HCT116 (cell line): ENCODE results near the gene UACA. TPM values are rescaled to one million over a fixed set of nuclear protein-coding genes. Genes with fewer than 3 reads are reported as not detected.

Experiments used
- ATAC-seq: fragments of 200-7000 bp; cut with Tn5 transposase; 2 replicates; pipeline ENCODE4 v1.9.1; 2020; ENCODE audit warnings: mild to moderate bottlenecking, moderate library complexity
- BruUV-seq: library from RNA; stranded (reverse); fragments of 400-500 nt; replicated peaks from 2 replicates; lab custom pipeline; 2021; lab: Mats Ljungman, UMichigan
- CTCF ChIA-PET: fragments of 300-600 bp; sonication (Branson Sonifier 250); formaldehyde crosslinking; loops from one replicate; lab custom pipeline; 2021; ENCODE audit warnings: antibody characterized with exemption; lab: Charles Lee
- POLR2A ChIA-PET: fragments of 300-600, 350-600 bp; sonication (Branson Sonifier 250); formaldehyde crosslinking; loops from one replicate; lab custom pipeline; 2021; ENCODE audit warnings: antibody characterized with exemption; lab: Charles Lee
- RAD21 ChIA-PET, 2 experiments: fragments of 300-600 bp; sonication (Branson Sonifier 250); formaldehyde crosslinking; loops; one replicate each; lab custom pipeline; 2023; ENCODE audit warnings: low total read pairs in 2 of 2; ENCODE audit not compliant: uncharacterized antibody in 2 of 2, unreplicated experiment in 2 of 2, low non-redundant PET in 1 of 2; lab: Charles Lee
- DNase-seq: peaks from one replicate; pipeline ENCODE4 v3.0.0-alpha.2; 2010; ENCODE audit warnings: low read depth, low spot score
- H2AFZ ChIP-seq: fragments of 200-600 bp; shearing (Covaris generic), sonication (generic); 2 replicates; pipeline ENCODE4 v1.6.1; 2017; ENCODE audit warnings: low read depth, mixed run types, mixed read lengths, antibody characterized with exemption, low read length; ENCODE audit not compliant: poor library complexity, severe bottlenecking
- H3K27ac ChIP-seq: 2 replicates; pipeline ENCODE4 v1.5.1; 2012; ENCODE audit warnings: low read depth, low read length
- H3K27me3 ChIP-seq: fragments of 200-600 bp; sonication (generic); 2 replicates; pipeline ENCODE4 v1.6.1; 2016; ENCODE audit warnings: mixed run types, low read length, mixed read lengths; ENCODE audit not compliant: insufficient read depth
- H3K36me3 ChIP-seq, 2 experiments: fragments of 200-500 bp in 1 of 2; fragments of 200-600 bp in 1 of 2; sonication (Bioruptor generic) in 1 of 2; sonication (generic) in 1 of 2; 2 replicates each; pipeline versions ENCODE4 v1.5.1 to v1.6.1; 2014 to 2016; ENCODE audit warnings: low read length in 2 of 2, inconsistent platforms in 1 of 2, mixed read lengths in 1 of 2, mixed run types in 1 of 2; ENCODE audit not compliant: insufficient read depth in 2 of 2, control insufficient read depth in 1 of 2
- H3K4me1 ChIP-seq, 2 experiments: fragments of 200-600 bp in 1 of 2; sonication (generic) in 1 of 2; 2 replicates each; pipeline versions ENCODE4 v1.5.1 to v1.6.1; 2012 to 2017; ENCODE audit warnings: low read length in 2 of 2, inconsistent platforms in 1 of 2, mild to moderate bottlenecking in 1 of 2, mixed read lengths in 1 of 2, mixed run types in 1 of 2, moderate library complexity in 1 of 2; ENCODE audit not compliant: insufficient read depth in 2 of 2, control insufficient read depth in 1 of 2
- H3K4me2 ChIP-seq: fragments of 200-600 bp; sonication (generic); 2 replicates; pipeline ENCODE4 v1.6.1; 2017; ENCODE audit warnings: mixed run types, low read length, mixed read lengths
- H3K4me3 ChIP-seq, 2 experiments: fragments of 200-600 bp in 1 of 2; sonication (generic) in 1 of 2; replicated peaks in 1 of 2; 2 replicates each; pipeline ENCODE4 v1.5.1; 2011 to 2016; ENCODE audit warnings: low read length in 2 of 2, control low read depth in 1 of 2, low read depth in 1 of 2, mild to moderate bottlenecking in 1 of 2, mixed read lengths in 1 of 2, mixed run types in 1 of 2
- H3K79me2 ChIP-seq: fragments of 200-600 bp; sonication (generic); 2 replicates; pipeline ENCODE4 v1.6.1; 2017; ENCODE audit warnings: mild to moderate bottlenecking, mixed run types, low read length, moderate library complexity, mixed read lengths; ENCODE audit not compliant: insufficient read depth
- H3K9ac ChIP-seq: fragments of 200-600 bp; sonication (generic); 2 replicates; pipeline ENCODE4 v1.6.1; 2016; ENCODE audit warnings: low read length, mixed read lengths
- H3K9me2 ChIP-seq: fragments of 200-600 bp; sonication (generic), shearing (Covaris generic); 2 replicates; pipeline ENCODE4 v1.6.1; 2017; ENCODE audit warnings: mixed run types, mild to moderate bottlenecking, moderate library complexity; ENCODE audit not compliant: insufficient read depth
- H3K9me3 ChIP-seq, 2 experiments: fragments of 200-500 bp in 1 of 2; fragments of 200-600 bp in 1 of 2; sonication (Bioruptor generic) in 1 of 2; sonication (generic) in 1 of 2; 2 replicates each; pipeline ENCODE4 v1.6.1; 2014 to 2017; ENCODE audit warnings: low read length in 2 of 2, mixed read lengths in 2 of 2, inconsistent platforms in 1 of 2, low read depth in 1 of 2, mild to moderate bottlenecking in 1 of 2, mixed run types in 1 of 2, moderate library complexity in 1 of 2; ENCODE audit not compliant: control insufficient read depth in 1 of 2, insufficient read depth in 1 of 2
- H4K20me1 ChIP-seq: fragments of 200-600 bp; sonication (generic), shearing (Covaris generic); 2 replicates; pipeline ENCODE4 v1.6.1; 2017; ENCODE audit warnings: mixed run types, mild to moderate bottlenecking, moderate library complexity; ENCODE audit not compliant: insufficient read depth
- EZH2 ChIP-seq: fragments of 200-600 bp; sonication (generic); IDR thresholded peaks from 2 replicates; pipeline ENCODE4 v1.6.1; 2017; ENCODE audit warnings: antibody characterized with exemption, mixed run types
- EZH2phosphoT487 ChIP-seq: fragments of 200-600 bp; IDR thresholded peaks from 2 replicates; pipeline ENCODE4 v1.6.1; 2018; ENCODE audit warnings: antibody characterized with exemption, borderline replicate concordance
- FOSL1 ChIP-seq: IDR thresholded peaks from 2 replicates; pipeline ENCODE4 v1.6.1; 2012; ENCODE audit warnings: low read depth
- POLR2A ChIP-seq: IDR thresholded peaks from 2 replicates; pipeline ENCODE4 v1.7.0; 2011; ENCODE audit warnings: borderline replicate concordance; ENCODE audit not compliant: insufficient read depth, insufficient read length; ENCODE audit errors: extremely low read depth
- POLR2AphosphoS5 ChIP-seq: IDR thresholded peaks from 2 replicates; pipeline ENCODE4 v1.6.1; 2011; ENCODE audit warnings: mild to moderate bottlenecking, low read depth, low read length, moderate library complexity
- SIN3A ChIP-seq: IDR thresholded peaks from 2 replicates; pipeline ENCODE4 v1.6.1; 2012; ENCODE audit warnings: low read depth
- YY1 ChIP-seq: IDR thresholded peaks from 2 replicates; pipeline ENCODE4 v1.6.1; 2011; ENCODE audit warnings: low read length, low read depth, moderate library complexity, mild to moderate bottlenecking; ENCODE audit not compliant: insufficient replicate concordance; ENCODE audit errors: extremely low read depth
- ZFX ChIP-seq: fragments of 450-650 bp; IDR thresholded peaks from 2 replicates; pipeline ENCODE4 v1.6.1; 2017
- ZNF274 ChIP-seq: fragments of 200-500 bp; sonication (Bioruptor generic); IDR thresholded peaks from 2 replicates; pipeline ENCODE4 v1.6.1; 2014; ENCODE audit warnings: mild to moderate bottlenecking, low read depth, low read length, inconsistent platforms
- intact Hi-C: fragments of 100-400 bp; cut with micrococcal nuclease; formaldehyde crosslinking; loops from 2 replicates; pipeline ENCODE4 v1.10.0; 2022
- total RNA-seq: library from RNA; stranded (reverse); gene quantifications from one replicate; pipeline ENCODE4 v1.2.1, GENCODE V29; 2021; ENCODE audit not compliant: unreplicated experiment
- TF ChIP-seq, protein P1 (sequence below): IDR thresholded peaks from 2 replicates; pipeline ENCODE4 v1.6.1; 2012; ENCODE audit warnings: low read depth
- TF ChIP-seq, protein P2 (sequence below): IDR thresholded peaks from 2 replicates; pipeline ENCODE4 v1.6.1; 2012

Gene UACA
- total RNA-seq, 1 experiment from 2014 or later: 47.4 TPM

DNA sequence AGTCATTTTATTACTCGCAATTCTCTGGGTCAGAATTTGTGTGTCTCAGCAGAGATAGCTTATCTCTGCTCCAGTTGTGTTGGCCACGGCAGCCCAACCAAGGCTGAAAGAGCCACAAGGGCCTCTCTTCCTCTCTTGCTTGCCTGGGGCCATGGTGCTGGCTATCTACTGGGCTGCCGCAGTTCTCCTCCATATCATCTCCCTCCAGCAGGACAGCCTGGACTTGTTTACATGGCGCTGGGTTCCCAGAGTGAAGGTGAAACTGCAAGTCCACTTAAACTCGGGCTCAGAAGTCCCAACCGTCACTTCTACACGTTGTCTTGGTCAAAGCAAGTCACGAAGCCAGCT is 134.8 kb downstream of the UACA start:
- POLR2A ChIA-PET: no interaction called here
- 0 out of 2 replicates have a peak, but pooled peaks cover 6% of the 10 kb centered on the region for H3K27me3 ChIP-seq

More for the DNA sequence above, 134.8 kb downstream of the UACA start:
- Histone ChIP-seq H3K79me2 (no peaks in the 10 kb centered on the region), H4K20me1 (no peaks in the 10 kb centered on the region), H3K4me1 (no peaks in the 10 kb centered on the region; a peak in 1 of 4 replicates), H2AFZ (no peak overlapping the region), H3K36me3 (no peaks in the 10 kb centered on the region), H3K9me3 (no peaks in the 10 kb centered on the region), H3K4me2 (no peak overlapping the region), H3K9me2 (no peaks in the 10 kb centered on the region), H3K27ac (no peak overlapping the region), H3K4me3 (no peak overlapping the region), H3K9ac (no peak overlapping the region)
- DNase-seq (no peak), ATAC-seq (no peak)
- no TSS peak for BruUV-seq
- intact Hi-C loops: no loop called here
- ChIA-PET CTCF (interaction anchor here (1.6 kb wide), 1 partner anchor 9 kb away, joined by 3 read pairs; no protein-coding TSS in a partner anchor), RAD21 (no interaction called here)
- TF ChIP-seq, protein P1, sequence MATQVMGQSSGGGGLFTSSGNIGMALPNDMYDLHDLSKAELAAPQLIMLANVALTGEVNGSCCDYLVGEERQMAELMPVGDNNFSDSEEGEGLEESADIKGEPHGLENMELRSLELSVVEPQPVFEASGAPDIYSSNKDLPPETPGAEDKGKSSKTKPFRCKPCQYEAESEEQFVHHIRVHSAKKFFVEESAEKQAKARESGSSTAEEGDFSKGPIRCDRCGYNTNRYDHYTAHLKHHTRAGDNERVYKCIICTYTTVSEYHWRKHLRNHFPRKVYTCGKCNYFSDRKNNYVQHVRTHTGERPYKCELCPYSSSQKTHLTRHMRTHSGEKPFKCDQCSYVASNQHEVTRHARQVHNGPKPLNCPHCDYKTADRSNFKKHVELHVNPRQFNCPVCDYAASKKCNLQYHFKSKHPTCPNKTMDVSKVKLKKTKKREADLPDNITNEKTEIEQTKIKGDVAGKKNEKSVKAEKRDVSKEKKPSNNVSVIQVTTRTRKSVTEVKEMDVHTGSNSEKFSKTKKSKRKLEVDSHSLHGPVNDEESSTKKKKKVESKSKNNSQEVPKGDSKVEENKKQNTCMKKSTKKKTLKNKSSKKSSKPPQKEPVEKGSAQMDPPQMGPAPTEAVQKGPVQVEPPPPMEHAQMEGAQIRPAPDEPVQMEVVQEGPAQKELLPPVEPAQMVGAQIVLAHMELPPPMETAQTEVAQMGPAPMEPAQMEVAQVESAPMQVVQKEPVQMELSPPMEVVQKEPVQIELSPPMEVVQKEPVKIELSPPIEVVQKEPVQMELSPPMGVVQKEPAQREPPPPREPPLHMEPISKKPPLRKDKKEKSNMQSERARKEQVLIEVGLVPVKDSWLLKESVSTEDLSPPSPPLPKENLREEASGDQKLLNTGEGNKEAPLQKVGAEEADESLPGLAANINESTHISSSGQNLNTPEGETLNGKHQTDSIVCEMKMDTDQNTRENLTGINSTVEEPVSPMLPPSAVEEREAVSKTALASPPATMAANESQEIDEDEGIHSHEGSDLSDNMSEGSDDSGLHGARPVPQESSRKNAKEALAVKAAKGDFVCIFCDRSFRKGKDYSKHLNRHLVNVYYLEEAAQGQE: no peak
- TF ChIP-seq EZH2: no peak
- TF ChIP-seq, protein P2, sequence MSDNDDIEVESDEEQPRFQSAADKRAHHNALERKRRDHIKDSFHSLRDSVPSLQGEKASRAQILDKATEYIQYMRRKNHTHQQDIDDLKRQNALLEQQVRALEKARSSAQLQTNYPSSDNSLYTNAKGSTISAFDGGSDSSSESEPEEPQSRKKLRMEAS: no peak
- TF ChIP-seq POLR2AphosphoS5: no peak
- TF ChIP-seq SIN3A: no peak
- TF ChIP-seq FOSL1: no peak
- TF ChIP-seq ZNF274: no peak
- no peak for TF ChIP-seq YY1
- TF ChIP-seq ZFX: no peak
- no peak for TF ChIP-seq POLR2A
- TF ChIP-seq EZH2phosphoT487: no peak
